HepG2 (cell line): Measurements from ENCODE around the gene PPP1R16B.

Source experiments
- CBX2 ChIP-seq, 2 experiments: fragments of 200-600 bp in 1 of 2; sonication (generic); formaldehyde crosslinking in 1 of 2; IDR thresholded peaks; 2 replicates each; pipeline versions ENCODE4 v1.7.0 to v1.8.1; 2018 to 2022; ENCODE audit warnings: low read depth in 2 of 2, low read length in 1 of 2, mild to moderate bottlenecking in 1 of 2, missing genetic modification reagents in 1 of 2
- FOXJ3 ChIP-seq: sonication (generic); formaldehyde crosslinking; IDR thresholded peaks from 2 replicates; pipeline ENCODE4 v1.4.0; 2020; ENCODE audit warnings: missing genetic modification reagents, mild to moderate bottlenecking, borderline replicate concordance
- MBNL3 ChIP-seq: fragments of 250-450 bp; sonication (Bioruptor Pico); conservative IDR thresholded peaks from 2 replicates; pipeline ENCODE4 v1.8.0; 2022; ENCODE audit warnings: mild to moderate bottlenecking, inconsistent platforms
- PHF8 ChIP-seq: sonication (generic); formaldehyde crosslinking; IDR thresholded peaks from 2 replicates; pipeline ENCODE4 v1.5.0; 2020; ENCODE audit warnings: missing genetic modification reagents
- POLR2A ChIP-seq, 2 experiments: IDR thresholded peaks; 2 replicates each; pipeline ENCODE4 v1.6.1; 2011; ENCODE audit warnings: low read depth in 2 of 2, low read length in 2 of 2, mild to moderate bottlenecking in 1 of 2, moderate library complexity in 1 of 2; ENCODE audit not compliant: insufficient read depth in 1 of 2
- TGIF2 ChIP-seq: IDR thresholded peaks from 2 replicates; pipeline ENCODE4 v1.6.1; 2016; ENCODE audit warnings: control low read depth, missing compliant biosample characterization
- TF ChIP-seq, protein P1 (sequence below): sonication (generic); formaldehyde crosslinking; IDR thresholded peaks from 2 replicates; pipeline ENCODE4 v1.4.0; 2020; ENCODE audit warnings: mild to moderate bottlenecking, missing genetic modification reagents, borderline replicate concordance
- TF ChIP-seq, protein P2 (sequence below): sonication (generic); formaldehyde crosslinking; IDR thresholded peaks from 2 replicates; pipeline ENCODE4 v1.4.0; 2020; ENCODE audit warnings: missing genetic modification reagents

DNA sequence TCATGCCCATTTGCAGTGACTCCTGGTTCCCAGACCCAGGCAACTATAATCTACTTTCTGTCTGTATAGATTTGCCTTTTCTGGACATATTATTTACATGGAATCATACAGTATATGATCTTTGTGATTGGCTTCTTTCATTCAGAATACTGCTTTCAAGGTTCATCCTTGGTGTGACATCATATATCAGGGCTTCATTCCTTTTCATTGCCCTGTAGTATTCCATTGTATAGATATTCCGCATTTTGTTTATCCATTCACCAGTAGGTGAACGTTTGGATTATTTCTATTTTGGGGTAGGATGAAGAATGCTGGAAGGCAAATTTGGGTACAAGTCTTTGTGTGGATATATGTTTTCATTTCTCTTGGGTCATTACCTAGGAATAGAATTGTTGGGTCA is 36.1 kb downstream of the PPP1R16B start:
- TF ChIP-seq FOXJ3 (CRISPR knock-in tag), result no peak
- no peak for TF ChIP-seq POLR2A (IDR thresholded peaks at IDR 0.05; ENCODE audit: insufficient read depth in 1 of 2, low read depth in 2 of 2, low read length in 2 of 2)
- TF ChIP-seq, protein P1, sequence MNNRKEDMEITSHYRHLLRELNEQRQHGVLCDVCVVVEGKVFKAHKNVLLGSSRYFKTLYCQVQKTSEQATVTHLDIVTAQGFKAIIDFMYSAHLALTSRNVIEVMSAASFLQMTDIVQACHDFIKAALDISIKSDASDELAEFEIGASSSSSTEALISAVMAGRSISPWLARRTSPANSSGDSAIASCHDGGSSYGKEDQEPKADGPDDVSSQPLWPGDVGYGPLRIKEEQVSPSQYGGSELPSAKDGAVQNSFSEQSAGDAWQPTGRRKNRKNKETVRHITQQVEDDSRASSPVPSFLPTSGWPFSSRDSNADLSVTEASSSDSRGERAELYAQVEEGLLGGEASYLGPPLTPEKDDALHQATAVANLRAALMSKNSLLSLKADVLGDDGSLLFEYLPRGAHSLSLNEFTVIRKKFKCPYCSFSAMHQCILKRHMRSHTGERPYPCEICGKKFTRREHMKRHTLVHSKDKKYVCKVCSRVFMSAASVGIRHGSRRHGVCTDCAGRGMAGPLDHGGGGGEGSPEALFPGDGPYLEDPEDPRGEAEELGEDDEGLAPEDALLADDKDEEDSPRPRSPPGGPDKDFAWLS (CRISPR knock-in tag), result no peak
- TF ChIP-seq, protein P2, sequence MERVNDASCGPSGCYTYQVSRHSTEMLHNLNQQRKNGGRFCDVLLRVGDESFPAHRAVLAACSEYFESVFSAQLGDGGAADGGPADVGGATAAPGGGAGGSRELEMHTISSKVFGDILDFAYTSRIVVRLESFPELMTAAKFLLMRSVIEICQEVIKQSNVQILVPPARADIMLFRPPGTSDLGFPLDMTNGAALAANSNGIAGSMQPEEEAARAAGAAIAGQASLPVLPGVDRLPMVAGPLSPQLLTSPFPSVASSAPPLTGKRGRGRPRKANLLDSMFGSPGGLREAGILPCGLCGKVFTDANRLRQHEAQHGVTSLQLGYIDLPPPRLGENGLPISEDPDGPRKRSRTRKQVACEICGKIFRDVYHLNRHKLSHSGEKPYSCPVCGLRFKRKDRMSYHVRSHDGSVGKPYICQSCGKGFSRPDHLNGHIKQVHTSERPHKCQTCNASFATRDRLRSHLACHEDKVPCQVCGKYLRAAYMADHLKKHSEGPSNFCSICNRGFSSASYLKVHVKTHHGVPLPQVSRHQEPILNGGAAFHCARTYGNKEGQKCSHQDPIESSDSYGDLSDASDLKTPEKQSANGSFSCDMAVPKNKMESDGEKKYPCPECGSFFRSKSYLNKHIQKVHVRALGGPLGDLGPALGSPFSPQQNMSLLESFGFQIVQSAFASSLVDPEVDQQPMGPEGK (CRISPR knock-in tag), result no peak
- TF ChIP-seq PHF8 (CRISPR knock-in tag), result no peak
- no peak for TF ChIP-seq CBX2 (IDR thresholded peaks at IDR 0.05; ENCODE audit: low read depth, low read length)
- TF ChIP-seq CBX2 (CRISPR knock-in tag; IDR thresholded peaks at IDR 0.05; ENCODE audit: low read depth), result no peak
- no peak for TF ChIP-seq MBNL3 (CRISPR knock-in tag)
- no peak for TF ChIP-seq TGIF2 (CRISPR knock-in tag)
